AG09309 (cell line): ENCODE data around the gene HELZ2.

Experiments
- DNase-seq: peaks from one replicate; pipeline ENCODE4 v3.0.0-alpha.2; 2010; ENCODE audit warnings: low read depth
- H3K4me3 ChIP-seq: 2 replicates; pipeline ENCODE4 v1.5.1; 2011; ENCODE audit warnings: mild to moderate bottlenecking, low read depth, low read length, moderate library complexity; ENCODE audit not compliant: control insufficient read depth
- CTCF ChIP-seq: IDR thresholded peaks from 2 replicates; pipeline ENCODE4 v1.5.1; 2011; ENCODE audit warnings: mild to moderate bottlenecking, low read depth, low read length, inconsistent platforms; ENCODE audit not compliant: insufficient read depth, control insufficient read depth; ENCODE audit errors: missing control alignments

Gene HELZ2

DNA sequence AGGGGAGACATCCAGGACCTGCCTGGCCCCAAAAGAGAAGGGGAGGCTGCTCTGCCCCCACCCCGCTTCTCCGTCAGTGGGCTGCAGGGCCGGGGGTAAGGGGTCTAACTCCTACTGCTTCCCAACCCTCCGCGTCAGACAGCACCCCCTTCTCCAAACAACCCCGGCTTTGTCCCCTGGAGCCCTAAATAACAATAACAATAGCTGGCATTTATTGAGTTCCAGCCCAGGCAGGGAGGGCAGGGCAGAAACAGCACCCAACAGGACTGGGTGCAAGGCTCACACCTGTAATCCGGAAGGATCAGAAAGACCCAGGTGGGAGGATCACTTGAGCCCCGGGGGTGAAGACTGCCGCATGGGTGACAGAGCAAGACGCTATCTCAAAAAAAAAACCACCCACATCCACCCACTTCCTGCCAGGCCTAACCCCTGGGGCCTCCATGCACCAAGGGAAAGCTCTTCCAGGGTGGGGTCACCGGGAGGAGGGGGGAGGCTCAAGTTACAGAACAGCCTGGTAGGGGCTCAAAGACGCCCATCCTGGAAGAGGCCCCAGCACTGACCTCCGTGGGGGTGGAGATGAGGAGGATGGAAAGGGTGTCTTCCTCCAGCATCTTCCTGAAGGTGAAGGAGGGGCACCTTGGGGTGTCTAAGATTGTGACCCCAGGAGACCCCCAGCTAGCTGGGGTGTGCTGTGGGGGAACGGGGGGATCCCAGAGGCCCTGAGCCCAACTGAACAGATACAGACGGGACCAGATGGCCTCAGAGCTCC lies 21.4 kb downstream of the HELZ2 start:
- DNase-seq, result no peak
- TF ChIP-seq CTCF, result no peak
- no peak overlapping the region for H3K4me3 ChIP-seq

- H3K4me3 ChIP-seq, result no peak overlapping the region
- TF ChIP-seq CTCF, result no peak
- DNase-seq, result no peak
Measured at GRCh38 chr20:63551068-63551467, 23.0 kb downstream of the HELZ2 start.

GRCh38 chr20:63549679-63550282 lies 24.3 kb downstream of the HELZ2 start:
- no peak overlapping the region for H3K4me3 ChIP-seq
- no peak for DNase-seq
- no peak for TF ChIP-seq CTCF

GRCh38 chr20:63549019-63549418 lies 25.0 kb downstream of the HELZ2 start:
- no peak for DNase-seq
- no peak overlapping the region for H3K4me3 ChIP-seq
- no peak for TF ChIP-seq CTCF

DNA sequence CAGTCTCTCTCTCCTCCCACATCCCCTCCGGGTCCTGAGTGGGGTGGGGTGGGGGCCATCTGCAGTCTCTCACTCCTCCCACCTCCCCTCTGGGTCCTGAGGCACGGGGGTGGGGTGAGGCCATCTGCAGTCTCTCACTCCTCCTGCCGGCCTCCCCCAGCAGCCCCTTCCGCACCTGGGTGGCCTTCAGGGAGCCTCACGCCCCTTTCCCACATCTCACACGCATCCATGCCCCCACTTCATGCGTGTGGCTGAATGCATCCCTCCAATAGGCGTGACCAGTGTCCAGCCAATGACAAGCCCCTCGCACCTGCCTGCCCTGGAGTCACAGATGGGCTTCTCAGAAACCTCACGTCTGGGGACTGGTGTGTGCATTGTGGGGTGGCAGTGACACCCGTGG lies 25.5 kb downstream of the HELZ2 start:
- H3K4me3 ChIP-seq, result no peak overlapping the region
- no peak for TF ChIP-seq CTCF
- DNase-seq, result no peak

GRCh38 chr20:63547725-63548480 lies 26.1 kb downstream of the HELZ2 start, which contains the start of gene SRMS:
TSS of gene SRMS (minus strand) at chr20:63547749. CDS start at chr20:63547463, 286 bp downstream.
- H3K4me3 ChIP-seq, result no peak within 1 kb of the TSS
- no peak for TF ChIP-seq CTCF
- no peak for DNase-seq
